Epithelial cell of prostate (primary cell): ENCODE measurements around the gene SLC9A4.

Source experiments
- DNase-seq: peaks from one replicate; pipeline ENCODE4 v3.0.0-alpha.2; 2011; ENCODE audit warnings: low read depth, low spot score
- H3K27ac ChIP-seq: fragments of 450-650 bp; 2 replicates; pipeline ENCODE4 v1.5.1; 2017; ENCODE audit warnings: mild to moderate bottlenecking

SLC9A4 gene

GRCh38 chr2:102492006-102492405 is 19.0 kb downstream of the SLC9A4 start:
- no peak overlapping the region for H3K27ac ChIP-seq
- DNase-seq = no peak

GRCh38 chr2:102494570-102494969 is 21.5 kb downstream of the SLC9A4 start:
- H3K27ac ChIP-seq = no peak overlapping the region
- DNase-seq = no peak

- no peak for DNase-seq
- H3K27ac ChIP-seq = no peak overlapping the region
Measured at GRCh38 chr2:102498414-102498813, 25.4 kb downstream of the SLC9A4 start.

- no peak for DNase-seq
- H3K27ac ChIP-seq = no peak overlapping the region
Measured at GRCh38 chr2:102499558-102499957, 26.5 kb downstream of the SLC9A4 start.

- DNase-seq = no peak
- H3K27ac ChIP-seq = no peak overlapping the region
Measured at GRCh38 chr2:102502576-102502975, 29.6 kb downstream of the SLC9A4 start.

- peak overlapping the region; percentile 3 for H3K27ac ChIP-seq
- no peak for DNase-seq
Measured at GRCh38 chr2:102504833-102505232, 31.8 kb downstream of the SLC9A4 start.

- H3K27ac ChIP-seq = peak overlapping the region; percentile 3
- peak; percentile 44 for DNase-seq
Measured at GRCh38 chr2:102505290-102505689, 32.3 kb downstream of the SLC9A4 start.

GRCh38 chr2:102506743-102507142 is 33.7 kb downstream of the SLC9A4 start:
- DNase-seq = no peak
- H3K27ac ChIP-seq = no peak overlapping the region

- H3K27ac ChIP-seq = no peak overlapping the region
- DNase-seq = no peak
Measured at GRCh38 chr2:102508863-102509262, 35.8 kb downstream of the SLC9A4 start.

- H3K27ac ChIP-seq = no peak overlapping the region
- no peak for DNase-seq
Measured at GRCh38 chr2:102509749-102510148, 36.7 kb downstream of the SLC9A4 start.

- DNase-seq = no peak
- no peak overlapping the region for H3K27ac ChIP-seq
Measured at GRCh38 chr2:102510791-102511575, 38.0 kb downstream of the SLC9A4 start.

- no peak overlapping the region for H3K27ac ChIP-seq
Measured at GRCh38 chr2:102512161-102512560, 39.1 kb downstream of the SLC9A4 start.

GRCh38 chr2:102513355-102513939 is 40.4 kb downstream of the SLC9A4 start:
- no peak overlapping the region for H3K27ac ChIP-seq
- no peak for DNase-seq

More at GRCh38 chr2:102512161-102512560, 39.1 kb downstream of the SLC9A4 start:
- DNase-seq = no peak

GRCh38 chr2:102514061-102514785 is 41.2 kb downstream of the SLC9A4 start:
- DNase-seq = peak; percentile 48
- no peak overlapping the region for H3K27ac ChIP-seq

- H3K27ac ChIP-seq = no peak overlapping the region
- DNase-seq = no peak
Measured at GRCh38 chr2:102515851-102516250, 42.8 kb downstream of the SLC9A4 start.

GRCh38 chr2:102518170-102518569 is 45.1 kb downstream of the SLC9A4 start:
- DNase-seq = no peak
- no peak overlapping the region for H3K27ac ChIP-seq

- no peak overlapping the region for H3K27ac ChIP-seq
- no peak for DNase-seq
Measured at GRCh38 chr2:102520009-102520408, 47.0 kb downstream of the SLC9A4 start.

- DNase-seq = no peak
- no peak overlapping the region for H3K27ac ChIP-seq
Measured at GRCh38 chr2:102520801-102521200, 47.8 kb downstream of the SLC9A4 start.

- H3K27ac ChIP-seq = no peak overlapping the region
- no peak for DNase-seq
Measured at GRCh38 chr2:102522162-102522561, 49.1 kb downstream of the SLC9A4 start.

- H3K27ac ChIP-seq = no peak overlapping the region
Measured at GRCh38 chr2:102522890-102523289, 49.9 kb downstream of the SLC9A4 start.

GRCh38 chr2:102523651-102524050 is 50.6 kb downstream of the SLC9A4 start:
- DNase-seq = no peak
- H3K27ac ChIP-seq = no peak overlapping the region

More at GRCh38 chr2:102522890-102523289, 49.9 kb downstream of the SLC9A4 start:
- no peak for DNase-seq
